WTC11 (cell line): Measurements from ENCODE around the gene EFHD1. TPM values are rescaled to one million over a fixed set of nuclear protein-coding genes. Genes with fewer than 3 reads are reported as not detected.

ENCODE experiments used
- ATAC-seq: fragments of 200-7000 bp; cut with Tn5 transposase; 2 replicates; pipeline ENCODE4 v1.10.0; 2021; ENCODE audit warnings: mild to moderate bottlenecking, moderate library complexity
- CTCF ChIA-PET: fragments of 300-600 bp; sonication (Branson Sonifier 250); formaldehyde crosslinking; loops from one replicate; lab custom pipeline; 2021; ENCODE audit warnings: antibody characterized with exemption; lab: Charles Lee
- POLR2A ChIA-PET: fragments of 350-600 bp; sonication (Branson Sonifier 250); formaldehyde crosslinking; loops from one replicate; lab custom pipeline; 2021; ENCODE audit warnings: antibody characterized with exemption; lab: Charles Lee
- DNase-seq: peaks from one replicate; pipeline ENCODE4 v3.0.0; 2021; ENCODE audit warnings: low spot score
- H3K27ac Mint-ChIP-seq: 2 replicates; pipeline ENCODE4 v1.8.0; 2021; ENCODE audit warnings: mixed read lengths
- H3K27me3 Mint-ChIP-seq: 2 replicates; pipeline ENCODE4 v1.8.0; 2021; ENCODE audit warnings: low read depth, mild to moderate bottlenecking, moderate library complexity, mixed read lengths
- H3K36me3 Mint-ChIP-seq: 2 replicates; pipeline ENCODE4 v1.8.0; 2021; ENCODE audit warnings: mixed read lengths
- H3K4me1 Mint-ChIP-seq: 2 replicates; pipeline ENCODE4 v1.8.0; 2022; ENCODE audit warnings: mixed read lengths
- H3K4me3 Mint-ChIP-seq: 2 replicates; pipeline ENCODE4 v1.8.0; 2021; ENCODE audit warnings: mild to moderate bottlenecking, moderate library complexity, mixed read lengths
- H3K9me3 Mint-ChIP-seq: 2 replicates; pipeline ENCODE4 v1.8.0; 2021; ENCODE audit warnings: mixed read lengths
- AFF4 ChIP-seq: sonication (generic); formaldehyde crosslinking; IDR thresholded peaks from 2 replicates; pipeline ENCODE4 v1.8.1; 2023; ENCODE audit warnings: mild to moderate bottlenecking, missing genetic modification reagents, borderline replicate concordance
- ATF1 ChIP-seq: sonication (generic); formaldehyde crosslinking; IDR thresholded peaks from 2 replicates; pipeline ENCODE4 v1.8.1; 2023; ENCODE audit warnings: mild to moderate bottlenecking, moderate library complexity, missing genetic modification reagents
- CREM ChIP-seq: sonication (generic); formaldehyde crosslinking; IDR thresholded peaks from 2 replicates; pipeline ENCODE4 v1.8.1; 2022; ENCODE audit warnings: mild to moderate bottlenecking, missing genetic modification reagents, moderate library complexity
- ESRRA ChIP-seq: sonication (generic); formaldehyde crosslinking; IDR thresholded peaks from 2 replicates; pipeline ENCODE4 v1.8.1; 2022; ENCODE audit warnings: mild to moderate bottlenecking, missing genetic modification reagents, borderline replicate concordance
- HMGA2 ChIP-seq: fragments of 250-450 bp; sonication (Bioruptor Pico); IDR thresholded peaks from 2 replicates; pipeline ENCODE4 v1.4.0; 2021; ENCODE audit warnings: mild to moderate bottlenecking, moderate library complexity
- KAT7 ChIP-seq: sonication (generic); formaldehyde crosslinking; IDR thresholded peaks from 2 replicates; pipeline ENCODE4 v1.8.1; 2023; ENCODE audit warnings: missing genetic modification reagents, mild to moderate bottlenecking, borderline replicate concordance
- SOX15 ChIP-seq: fragments of 250-450 bp; sonication (Bioruptor Pico); IDR thresholded peaks from 2 replicates; pipeline ENCODE4 v1.9.0; 2021; ENCODE audit warnings: mild to moderate bottlenecking
- ZNF396 ChIP-seq: fragments of 250-450 bp; sonication (Bioruptor Pico); IDR thresholded peaks from 2 replicates; pipeline ENCODE4 v1.8.0; 2021; ENCODE audit warnings: mild to moderate bottlenecking, moderate library complexity, borderline replicate concordance
- ZNF423 ChIP-seq: fragments of 250-450 bp; sonication (Bioruptor Pico); IDR thresholded peaks from 2 replicates; pipeline ENCODE4 v2.1.2; 2022; ENCODE audit warnings: mild to moderate bottlenecking, moderate library complexity
- total RNA-seq: library from RNA; stranded (reverse); gene quantifications from 3 replicates; pipeline ENCODE4 v1.2.3, GENCODE V29; 2021
- TF ChIP-seq, protein P1 (sequence below): sonication (generic); formaldehyde crosslinking; IDR thresholded peaks from 2 replicates; pipeline ENCODE4 v1.8.0; 2023; ENCODE audit warnings: mild to moderate bottlenecking, missing genetic modification reagents
- TF ChIP-seq, protein P2 (sequence below): fragments of 250-450 bp; sonication (Bioruptor Pico); IDR thresholded peaks from 2 replicates; pipeline ENCODE4 v1.8.0; 2021; ENCODE audit warnings: mild to moderate bottlenecking
- TF ChIP-seq, protein P3 (sequence below): sonication (generic); formaldehyde crosslinking; IDR thresholded peaks from 2 replicates; pipeline ENCODE4 v1.8.1; 2022; ENCODE audit warnings: low read depth, mild to moderate bottlenecking, moderate library complexity, missing genetic modification reagents, borderline replicate concordance
- TF ChIP-seq, protein P4 (sequence below): sonication (generic); formaldehyde crosslinking; IDR thresholded peaks from 2 replicates; pipeline ENCODE4 v1.8.0; 2022; ENCODE audit warnings: mild to moderate bottlenecking, missing genetic modification reagents
- TF ChIP-seq, protein P5 (sequence below): sonication (generic); formaldehyde crosslinking; IDR thresholded peaks from 2 replicates; pipeline ENCODE4 v1.8.0; 2022; ENCODE audit warnings: mild to moderate bottlenecking, missing genetic modification reagents
- TF ChIP-seq, protein P6 (sequence below): fragments of 250-450 bp; sonication (Bioruptor Pico); IDR thresholded peaks from 2 replicates; pipeline ENCODE4 v1.9.0; 2021; ENCODE audit warnings: moderate library complexity, mild to moderate bottlenecking, inconsistent platforms, borderline replicate concordance

EFHD1 gene
- total RNA-seq, 1 experiment from 2014 or later, result 6.1 TPM

GRCh38 chr2:232584238-232584637 is 49.2 kb upstream of the EFHD1 start (continued):
- TF ChIP-seq AFF4 (CRISPR knock-in tag), result no peak
- TF ChIP-seq, protein P1, sequence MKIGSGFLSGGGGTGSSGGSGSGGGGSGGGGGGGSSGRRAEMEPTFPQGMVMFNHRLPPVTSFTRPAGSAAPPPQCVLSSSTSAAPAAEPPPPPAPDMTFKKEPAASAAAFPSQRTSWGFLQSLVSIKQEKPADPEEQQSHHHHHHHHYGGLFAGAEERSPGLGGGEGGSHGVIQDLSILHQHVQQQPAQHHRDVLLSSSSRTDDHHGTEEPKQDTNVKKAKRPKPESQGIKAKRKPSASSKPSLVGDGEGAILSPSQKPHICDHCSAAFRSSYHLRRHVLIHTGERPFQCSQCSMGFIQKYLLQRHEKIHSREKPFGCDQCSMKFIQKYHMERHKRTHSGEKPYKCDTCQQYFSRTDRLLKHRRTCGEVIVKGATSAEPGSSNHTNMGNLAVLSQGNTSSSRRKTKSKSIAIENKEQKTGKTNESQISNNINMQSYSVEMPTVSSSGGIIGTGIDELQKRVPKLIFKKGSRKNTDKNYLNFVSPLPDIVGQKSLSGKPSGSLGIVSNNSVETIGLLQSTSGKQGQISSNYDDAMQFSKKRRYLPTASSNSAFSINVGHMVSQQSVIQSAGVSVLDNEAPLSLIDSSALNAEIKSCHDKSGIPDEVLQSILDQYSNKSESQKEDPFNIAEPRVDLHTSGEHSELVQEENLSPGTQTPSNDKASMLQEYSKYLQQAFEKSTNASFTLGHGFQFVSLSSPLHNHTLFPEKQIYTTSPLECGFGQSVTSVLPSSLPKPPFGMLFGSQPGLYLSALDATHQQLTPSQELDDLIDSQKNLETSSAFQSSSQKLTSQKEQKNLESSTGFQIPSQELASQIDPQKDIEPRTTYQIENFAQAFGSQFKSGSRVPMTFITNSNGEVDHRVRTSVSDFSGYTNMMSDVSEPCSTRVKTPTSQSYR, result no peak
- TF ChIP-seq, protein P2, sequence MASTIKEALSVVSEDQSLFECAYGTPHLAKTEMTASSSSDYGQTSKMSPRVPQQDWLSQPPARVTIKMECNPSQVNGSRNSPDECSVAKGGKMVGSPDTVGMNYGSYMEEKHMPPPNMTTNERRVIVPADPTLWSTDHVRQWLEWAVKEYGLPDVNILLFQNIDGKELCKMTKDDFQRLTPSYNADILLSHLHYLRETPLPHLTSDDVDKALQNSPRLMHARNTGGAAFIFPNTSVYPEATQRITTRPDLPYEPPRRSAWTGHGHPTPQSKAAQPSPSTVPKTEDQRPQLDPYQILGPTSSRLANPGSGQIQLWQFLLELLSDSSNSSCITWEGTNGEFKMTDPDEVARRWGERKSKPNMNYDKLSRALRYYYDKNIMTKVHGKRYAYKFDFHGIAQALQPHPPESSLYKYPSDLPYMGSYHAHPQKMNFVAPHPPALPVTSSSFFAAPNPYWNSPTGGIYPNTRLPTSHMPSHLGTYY (CRISPR knock-in tag), result no peak
- TF ChIP-seq ZNF423 (CRISPR knock-in tag), result no peak
- TF ChIP-seq, all 79 proteins: peak for 0

DNA sequence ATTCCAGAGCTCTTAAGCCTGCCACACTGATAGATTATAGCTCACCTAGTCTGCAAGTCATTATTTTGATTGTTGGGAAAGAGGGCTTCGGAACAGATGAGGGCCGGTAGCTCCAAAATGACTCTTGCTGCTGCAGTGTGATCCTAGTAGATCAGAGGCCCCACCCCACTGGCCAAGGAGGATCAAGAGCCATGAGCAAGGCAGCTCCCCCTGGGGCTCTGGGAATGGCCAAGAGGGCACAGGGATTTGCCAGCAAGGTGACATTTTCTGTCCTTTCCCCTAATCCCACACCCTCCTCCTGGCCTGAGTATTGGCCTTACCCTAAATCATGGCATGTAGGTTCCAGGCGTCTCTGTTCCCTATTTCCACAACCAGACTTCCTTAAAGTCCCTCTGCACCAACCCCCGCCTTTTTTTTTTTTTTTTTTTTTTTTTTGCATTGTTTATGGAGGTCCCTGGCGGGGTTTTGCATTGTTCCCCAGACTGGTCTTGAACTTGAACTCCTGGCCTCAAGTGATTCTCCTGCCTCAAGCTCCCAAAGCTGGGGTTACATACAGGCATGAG is 46.4 kb upstream of the EFHD1 start:
- peak; percentile 18 for ATAC-seq
- no peak for TF ChIP-seq KAT7 (CRISPR knock-in tag)
- TF ChIP-seq, protein P3, sequence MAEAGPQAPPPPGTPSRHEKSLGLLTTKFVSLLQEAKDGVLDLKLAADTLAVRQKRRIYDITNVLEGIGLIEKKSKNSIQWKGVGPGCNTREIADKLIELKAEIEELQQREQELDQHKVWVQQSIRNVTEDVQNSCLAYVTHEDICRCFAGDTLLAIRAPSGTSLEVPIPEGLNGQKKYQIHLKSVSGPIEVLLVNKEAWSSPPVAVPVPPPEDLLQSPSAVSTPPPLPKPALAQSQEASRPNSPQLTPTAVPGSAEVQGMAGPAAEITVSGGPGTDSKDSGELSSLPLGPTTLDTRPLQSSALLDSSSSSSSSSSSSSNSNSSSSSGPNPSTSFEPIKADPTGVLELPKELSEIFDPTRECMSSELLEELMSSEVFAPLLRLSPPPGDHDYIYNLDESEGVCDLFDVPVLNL, result no peak
- TF ChIP-seq, protein P4, sequence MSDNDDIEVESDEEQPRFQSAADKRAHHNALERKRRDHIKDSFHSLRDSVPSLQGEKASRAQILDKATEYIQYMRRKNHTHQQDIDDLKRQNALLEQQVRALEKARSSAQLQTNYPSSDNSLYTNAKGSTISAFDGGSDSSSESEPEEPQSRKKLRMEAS (CRISPR knock-in tag), result no peak
- TF ChIP-seq, protein P5, sequence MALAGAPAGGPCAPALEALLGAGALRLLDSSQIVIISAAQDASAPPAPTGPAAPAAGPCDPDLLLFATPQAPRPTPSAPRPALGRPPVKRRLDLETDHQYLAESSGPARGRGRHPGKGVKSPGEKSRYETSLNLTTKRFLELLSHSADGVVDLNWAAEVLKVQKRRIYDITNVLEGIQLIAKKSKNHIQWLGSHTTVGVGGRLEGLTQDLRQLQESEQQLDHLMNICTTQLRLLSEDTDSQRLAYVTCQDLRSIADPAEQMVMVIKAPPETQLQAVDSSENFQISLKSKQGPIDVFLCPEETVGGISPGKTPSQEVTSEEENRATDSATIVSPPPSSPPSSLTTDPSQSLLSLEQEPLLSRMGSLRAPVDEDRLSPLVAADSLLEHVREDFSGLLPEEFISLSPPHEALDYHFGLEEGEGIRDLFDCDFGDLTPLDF (CRISPR knock-in tag), result no peak
- TF ChIP-seq, protein P6, sequence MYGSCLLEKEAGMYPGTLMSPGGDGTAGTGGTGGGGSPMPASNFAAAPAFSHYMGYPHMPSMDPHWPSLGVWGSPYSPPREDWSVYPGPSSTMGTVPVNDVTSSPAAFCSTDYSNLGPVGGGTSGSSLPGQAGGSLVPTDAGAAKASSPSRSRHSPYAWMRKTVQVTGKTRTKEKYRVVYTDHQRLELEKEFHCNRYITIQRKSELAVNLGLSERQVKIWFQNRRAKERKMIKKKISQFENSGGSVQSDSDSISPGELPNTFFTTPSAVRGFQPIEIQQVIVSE (CRISPR knock-in tag), result no peak
- TF ChIP-seq CREM (CRISPR knock-in tag), result no peak
- no peak for TF ChIP-seq ATF1
- no peak for TF ChIP-seq SOX15
- no peak for TF ChIP-seq ZNF396 (CRISPR knock-in tag)
- TF ChIP-seq ESRRA (CRISPR knock-in tag), result no peak
- no peak for TF ChIP-seq HMGA2
- TF ChIP-seq, all 79 proteins: peak for 0
- peaks cover 34% of the 10 kb centered on the region for H3K4me1 Mint-ChIP-seq
- H3K27me3 Mint-ChIP-seq, result no peaks in the 10 kb centered on the region; the same call in 1 of the 2 replicates
- H3K27ac Mint-ChIP-seq, result no peak overlapping the region
- H3K4me3 Mint-ChIP-seq, result no peak overlapping the region
- POLR2A ChIA-PET, result no interaction called here
- CTCF ChIA-PET, result interaction anchor here (0.7 to 1.0 kb wide), 2 partner anchors 9 to 1739 kb away, joined by 3 read pairs; no protein-coding TSS in a partner anchor
- peaks cover 11% of the 10 kb centered on the region for H3K9me3 Mint-ChIP-seq
- H3K36me3 Mint-ChIP-seq, result peaks cover 9% of the 10 kb centered on the region
- DNase-seq, result no peak
